HG03432 (cell line): ENCODE data around the gene CCDC40.
"Not testable (repeated sequence)": the region's sequence is repeated elsewhere in the genome, so short reads cannot be mapped to it uniquely, and the experiment has no call there.

Experiments used
- ATAC-seq: cut with Tn5 transposase; IDR thresholded peaks from one replicate; pipeline ENCODE4 v1.9.1; 2021; ENCODE audit warnings: mild to moderate bottlenecking, moderate library complexity; ENCODE audit not compliant: unreplicated experiment

Gene CCDC40

DNA sequence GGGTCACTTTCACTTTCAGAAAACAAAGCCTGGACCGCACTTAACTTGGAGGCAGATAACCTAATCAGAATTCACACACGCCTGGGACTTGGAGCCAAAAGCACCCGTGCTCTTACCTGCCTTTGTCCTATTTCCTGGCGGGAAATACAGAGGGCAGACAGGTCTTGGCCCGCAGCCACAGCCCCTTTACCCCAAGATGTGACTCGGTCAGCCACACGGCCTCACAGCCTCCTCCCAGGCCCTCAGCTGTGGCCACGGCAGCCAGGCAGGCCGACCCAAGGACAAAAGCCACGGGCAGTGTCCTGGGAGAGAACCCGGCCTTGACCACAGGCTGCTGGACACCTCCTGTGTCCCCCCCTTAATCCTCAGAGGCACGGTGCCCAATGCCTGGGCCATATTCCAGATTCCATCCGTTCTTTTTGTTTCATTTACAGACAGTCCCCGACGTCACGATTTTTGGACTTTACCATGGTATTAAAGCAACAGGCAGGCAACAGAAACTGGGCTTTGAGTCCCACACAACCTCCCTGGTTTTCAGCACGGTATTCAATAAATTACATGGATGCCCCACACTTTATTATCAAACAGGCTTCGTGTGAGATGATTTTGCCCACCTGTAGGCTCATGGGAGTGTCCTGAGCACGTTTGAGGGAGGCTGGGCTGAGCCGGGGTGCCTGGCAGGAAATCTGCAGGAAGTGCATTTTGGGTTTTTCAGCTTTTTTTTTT lies 34.8 kb downstream of the CCDC40 start:
- no peak for ATAC-seq

- no peak for ATAC-seq
These were observed 36.0 kb downstream of the CCDC40 start for GRCh38 chr17:80072410-80072809.

DNA sequence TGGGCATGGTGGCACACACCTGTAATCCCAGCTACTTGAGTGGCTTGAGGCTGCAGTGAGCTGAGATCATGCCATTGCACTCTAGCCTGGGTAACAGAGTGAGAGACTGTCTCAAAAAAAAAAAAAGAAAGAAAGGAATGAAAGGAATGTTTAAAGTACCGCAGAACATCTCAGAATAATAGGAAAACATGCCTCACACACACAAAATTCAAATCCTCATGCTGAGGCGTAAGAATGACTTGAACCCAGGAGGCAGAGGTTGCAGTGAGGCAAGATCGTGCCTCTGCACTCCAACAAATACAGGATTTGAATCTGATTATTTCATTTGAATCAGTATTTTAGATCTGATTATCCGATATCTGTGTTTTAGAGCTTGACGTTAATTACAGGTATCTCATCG lies 43.6 kb downstream of the CCDC40 start:
- no peak for ATAC-seq

DNA sequence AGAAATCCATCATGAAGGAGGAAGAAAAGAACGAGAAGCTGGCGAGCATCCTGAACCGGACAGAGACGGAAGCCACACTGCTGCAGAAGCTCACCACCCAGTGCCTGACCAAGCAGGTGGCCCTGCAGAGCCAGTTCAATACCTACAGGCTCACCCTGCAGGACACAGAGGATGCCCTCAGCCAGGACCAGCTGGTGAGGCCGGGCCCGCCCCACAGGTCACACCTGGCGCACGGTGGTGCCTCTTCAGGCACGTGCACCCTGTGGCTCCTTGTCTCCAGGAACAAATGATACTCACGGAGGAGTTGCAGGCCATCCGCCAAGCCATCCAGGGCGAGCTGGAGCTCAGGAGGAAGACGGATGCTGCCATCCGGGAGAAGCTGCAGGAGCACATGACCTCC lies 45.2 kb downstream of the CCDC40 start:
- no peak for ATAC-seq

DNA sequence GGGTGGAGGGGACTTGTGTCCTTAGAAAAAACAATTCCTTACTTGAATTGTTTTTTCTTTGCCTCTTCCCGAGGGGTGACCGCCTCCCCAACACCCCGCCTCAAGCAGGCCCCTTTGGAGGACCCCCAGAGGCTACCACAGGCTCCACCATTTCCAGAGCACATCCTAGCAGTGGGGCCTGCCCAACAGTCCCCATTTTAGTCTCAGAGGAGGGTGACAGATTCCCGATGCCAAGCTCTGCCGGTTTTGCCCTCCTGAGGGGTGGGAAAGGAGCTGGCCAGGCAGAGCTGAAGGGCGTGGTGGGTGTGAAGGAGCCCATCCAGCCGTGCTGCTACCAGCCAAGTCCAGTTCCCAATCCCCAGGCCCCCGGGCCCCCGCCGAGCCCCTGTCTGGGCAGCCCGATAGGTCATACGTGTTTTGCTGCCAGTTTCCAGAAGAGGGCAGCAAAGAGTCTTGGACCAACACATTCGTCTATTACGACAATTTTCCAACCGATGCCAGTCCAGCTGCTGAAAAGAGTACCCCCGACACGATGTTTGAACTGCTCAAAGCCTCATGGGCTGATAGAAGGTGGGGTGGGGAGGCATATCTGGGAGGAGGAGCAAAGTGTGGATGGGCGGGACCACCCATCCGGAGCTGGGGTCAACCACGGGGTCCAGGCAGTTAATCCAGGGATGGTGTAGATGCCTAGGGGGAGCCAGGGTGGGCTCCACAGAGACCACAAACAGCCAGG lies 46.1 kb downstream of the CCDC40 start:
- no peak for ATAC-seq

DNA sequence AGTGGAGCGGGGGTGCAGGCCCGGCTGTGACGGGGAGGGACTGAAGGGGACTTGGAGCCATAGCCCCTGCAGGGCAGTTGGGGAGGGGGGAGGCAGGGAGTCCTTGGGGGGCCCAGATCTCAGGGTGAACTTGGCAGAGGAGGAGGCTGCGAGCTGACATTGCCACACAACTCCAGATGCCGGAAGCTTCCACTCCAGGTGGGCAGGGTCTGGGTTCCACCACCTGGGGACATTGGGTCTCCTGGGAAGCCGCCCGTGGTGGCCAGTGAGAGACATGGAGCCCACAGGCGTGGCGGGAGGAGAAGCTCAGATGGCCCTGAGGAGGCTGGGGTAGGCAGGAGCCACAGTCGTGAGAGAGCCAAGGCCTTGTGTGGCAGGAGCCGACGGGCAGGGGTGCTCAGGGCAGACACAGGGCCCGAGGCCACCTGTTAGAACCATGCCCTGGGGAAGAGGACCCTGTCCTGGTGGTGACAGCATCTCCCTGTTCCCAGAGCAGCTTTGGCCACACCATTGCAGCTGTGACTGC lies 46.8 kb downstream of the CCDC40 start:
- ATAC-seq, result no peak

DNA sequence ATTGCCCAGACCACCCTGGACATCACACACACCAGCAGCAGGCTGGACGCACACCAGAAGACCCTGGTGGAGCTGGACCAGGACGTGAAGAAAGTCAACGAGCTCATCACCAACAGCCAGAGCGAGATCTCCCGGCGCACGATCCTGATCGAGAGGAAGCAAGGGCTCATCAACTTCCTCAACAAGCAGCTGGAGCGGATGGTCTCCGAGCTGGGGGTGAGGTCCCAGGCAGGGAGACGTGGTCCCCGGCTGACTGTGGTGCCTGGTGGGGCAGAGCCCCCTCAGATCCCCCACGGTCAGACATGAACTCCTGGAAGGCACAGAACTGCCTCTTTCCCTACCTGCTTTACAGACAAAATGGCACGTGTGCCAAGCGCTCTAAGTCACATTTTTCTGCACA lies 48.3 kb downstream of the CCDC40 start:
- no peak for ATAC-seq

GRCh38 chr17:80086081-80086480 lies 49.6 kb downstream of the CCDC40 start:
- ATAC-seq, result no peak

DNA sequence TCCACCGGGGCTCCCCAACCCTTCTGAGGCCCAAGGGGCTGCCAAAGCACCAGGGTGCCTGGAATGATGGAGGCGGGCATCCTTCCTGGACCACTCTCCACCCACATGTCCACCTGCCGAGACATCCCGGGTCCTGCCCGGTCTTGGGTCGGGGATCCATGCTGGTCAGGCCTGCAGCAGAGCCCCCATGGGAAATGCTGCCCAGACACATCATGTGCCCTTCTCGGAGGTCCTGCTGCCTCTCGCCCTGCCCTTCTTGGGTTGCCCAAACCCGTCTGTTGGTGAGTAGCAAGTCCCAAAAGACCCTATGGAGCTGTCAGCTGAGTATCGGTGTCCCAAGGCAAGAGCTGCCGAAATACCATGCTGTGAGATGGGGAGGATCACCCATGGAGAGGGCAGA lies 50.2 kb downstream of the CCDC40 start:
- ATAC-seq, result no peak

- ATAC-seq, result no peak
These were observed 51.2 kb downstream of the CCDC40 start for GRCh38 chr17:80087346-80088265.

GRCh38 chr17:80089762-80090161 lies 53.3 kb downstream of the CCDC40 start:
- no peak for ATAC-seq

GRCh38 chr17:80090164-80090563 lies 53.7 kb downstream of the CCDC40 start:
- not testable (repeated sequence) for ATAC-seq

DNA sequence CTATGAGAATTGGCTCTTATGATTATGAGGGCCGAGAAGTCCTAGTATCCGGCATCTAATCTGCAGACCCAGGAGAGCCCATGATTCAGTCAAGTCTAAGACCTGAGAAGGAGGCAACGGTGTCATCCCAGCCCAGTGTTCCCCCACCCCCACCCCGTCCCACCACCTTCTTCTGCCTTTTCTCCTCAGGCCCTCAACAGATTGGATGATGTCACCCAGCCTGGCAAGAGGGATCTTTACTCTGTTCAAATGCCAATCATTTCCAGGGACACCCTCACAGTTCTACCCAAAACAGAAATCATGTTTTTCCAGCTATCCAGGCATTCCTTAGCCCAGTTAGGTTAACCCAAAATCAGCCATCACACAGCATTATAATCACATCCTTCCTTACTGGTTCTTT lies 54.9 kb downstream of the CCDC40 start:
- ATAC-seq, result no peak

GRCh38 chr17:80092959-80093358 lies 56.5 kb downstream of the CCDC40 start:
- no peak for ATAC-seq

GRCh38 chr17:80095038-80095843 lies 58.8 kb downstream of the CCDC40 start:
- no peak for ATAC-seq

DNA sequence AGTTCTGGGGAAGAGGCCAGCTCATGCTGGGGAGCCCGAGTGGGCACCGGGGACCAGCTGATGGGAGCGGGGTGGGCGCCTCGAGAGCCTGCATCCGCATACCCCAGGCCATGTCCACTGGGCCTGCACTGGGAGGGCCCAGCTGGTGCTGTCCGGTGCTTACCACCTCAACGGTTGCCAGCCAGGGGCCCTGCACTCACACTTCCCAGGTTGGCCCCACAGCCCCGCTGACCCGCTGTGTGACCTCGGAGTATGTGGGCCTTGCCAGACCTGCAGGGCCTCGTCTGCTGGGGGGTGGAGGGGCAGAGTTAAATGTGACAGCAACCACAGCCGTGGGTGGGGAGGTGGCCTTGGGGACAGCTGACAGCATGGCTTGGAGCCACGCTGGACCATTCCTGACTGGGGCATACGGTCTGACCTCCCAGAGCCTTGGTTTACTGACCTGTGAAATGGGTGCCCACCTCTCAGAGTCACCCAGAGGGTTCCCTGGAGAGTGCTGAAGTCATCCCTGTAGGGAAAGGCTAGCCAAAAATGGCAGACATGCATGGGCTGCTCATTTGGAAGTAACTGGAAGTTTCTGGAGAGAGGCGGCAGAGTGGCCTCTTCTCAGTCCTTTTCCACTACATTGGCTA lies 59.5 kb downstream of the CCDC40 start:
- ATAC-seq, result no peak

- no peak for ATAC-seq
These were observed 60.1 kb downstream of the CCDC40 start for GRCh38 chr17:80096561-80097021.

DNA sequence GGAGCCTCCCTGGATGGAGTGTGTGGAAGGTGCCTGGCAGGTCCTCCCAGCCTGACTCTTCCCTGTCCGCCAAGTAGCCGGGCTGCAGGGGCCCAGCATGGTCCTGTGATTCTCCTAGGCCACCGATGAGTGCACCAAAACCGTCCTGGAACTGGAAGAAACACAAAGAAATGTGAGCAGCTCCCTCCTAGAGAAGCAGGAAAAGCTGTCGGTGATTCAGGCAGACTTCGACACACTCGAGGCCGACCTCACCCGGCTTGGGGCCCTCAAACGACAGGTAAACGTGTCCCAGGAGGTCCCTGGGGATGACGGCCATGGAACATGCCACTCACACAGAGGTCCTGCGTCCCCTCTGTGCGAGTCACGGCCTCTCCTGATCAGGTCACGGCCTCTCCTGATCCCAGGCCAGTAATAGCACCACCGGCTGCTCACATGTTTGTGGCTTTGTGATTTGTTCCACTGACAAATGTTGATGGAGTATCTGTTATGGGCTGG lies 60.7 kb downstream of the CCDC40 start:
- ATAC-seq, result no peak

DNA sequence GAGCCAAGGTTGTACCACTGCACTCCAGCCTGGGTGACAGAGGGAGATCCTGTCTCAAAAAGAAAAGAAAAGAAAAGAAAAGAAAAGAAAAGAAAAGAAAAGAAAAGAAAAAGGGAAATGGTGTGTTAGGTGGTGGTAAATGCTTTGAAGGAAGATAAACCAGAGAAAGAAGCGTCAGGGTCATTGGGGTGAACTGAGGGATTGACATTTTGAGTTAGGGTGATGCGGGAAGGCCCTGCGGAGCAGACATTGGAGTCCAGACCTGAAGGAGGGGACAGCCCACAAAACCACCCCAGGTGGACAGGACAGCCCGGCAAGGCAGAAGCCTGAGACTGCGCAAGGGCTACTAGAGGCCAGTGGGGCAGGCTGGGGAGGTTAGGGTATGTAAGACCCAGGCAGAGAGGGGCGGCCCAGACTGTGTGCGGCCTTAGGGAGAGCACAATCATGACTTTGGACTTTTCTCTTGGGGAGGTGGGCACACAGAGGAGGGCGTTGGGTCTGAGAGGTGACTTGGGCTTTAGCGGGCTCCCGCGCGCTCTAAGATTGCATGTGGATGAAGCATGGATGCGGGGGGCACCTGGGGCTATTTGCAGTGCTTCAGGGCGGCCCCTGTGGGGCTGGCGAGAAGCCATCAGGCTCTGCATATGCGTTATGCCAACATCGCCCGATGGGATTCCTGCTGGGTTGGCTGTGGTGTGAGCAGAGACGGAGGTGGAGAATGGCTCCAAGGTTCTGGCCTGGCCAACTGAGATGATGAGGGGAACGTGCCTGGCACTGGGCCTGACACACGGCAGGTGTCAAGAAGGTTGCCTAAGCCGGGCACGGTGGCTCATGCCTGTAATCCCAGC lies 61.6 kb downstream of the CCDC40 start:
- no peak for ATAC-seq
